GM20431 (cell line): ENCODE measurements around the gene KRTAP4-8.
"Not testable (repeated sequence)": the region's sequence is repeated elsewhere in the genome, so short reads cannot be mapped to it uniquely, and the experiment has no call there.

ENCODE experiments used
- in situ Hi-C: fragments of 300-500 bp; cut with MseI, MboI; formaldehyde crosslinking; loops from one replicate; pipeline ENCODE4 v1.15.0; 2020; ENCODE audit warnings: low sequenced_read_pairs; ENCODE audit not compliant: unreplicated experiment

Gene KRTAP4-8

GRCh38 chr17:41098042-41098441 is at the start of gene KRTAP4-8:
KRTAP4-8 (minus strand) TSS chr17:41098142; CDS start chr17:41098084, 58 bp downstream.
- in situ Hi-C loops, result no loop called here

GRCh38 chr17:41145261-41145660 is 47.3 kb upstream of the KRTAP4-8 start:
- in situ Hi-C loops, result no loop called here

GRCh38 chr17:41144846-41145245 is 46.9 kb upstream of the KRTAP4-8 start:
- in situ Hi-C loops, result no loop called here

DNA sequence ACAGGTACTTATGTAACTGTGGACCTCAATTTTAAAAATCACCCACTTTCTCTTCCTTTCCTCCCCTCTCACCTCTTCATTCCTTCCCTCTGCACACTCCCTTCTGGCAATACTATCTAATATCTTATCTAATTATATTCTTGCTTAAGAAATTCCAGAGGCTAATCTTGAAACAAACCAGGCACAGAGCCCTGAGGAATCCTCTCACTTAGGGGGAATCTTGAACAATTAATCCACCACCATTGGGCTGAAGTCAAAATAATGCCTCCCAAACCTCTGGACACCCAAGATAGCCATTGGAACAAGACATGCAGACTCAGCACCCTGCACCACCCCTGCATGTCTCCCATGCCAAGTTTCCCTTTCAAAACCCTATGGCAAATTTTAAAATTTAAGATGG is 43.4 kb upstream of the KRTAP4-8 start:
- in situ Hi-C loops, result no loop called here

GRCh38 chr17:41140360-41141131 is 42.6 kb upstream of the KRTAP4-8 start, which contains the start of gene KRTAP4-6:
KRTAP4-6 (minus strand) TSS chr17:41140544; CDS start chr17:41140487, 57 bp downstream.
- in situ Hi-C loops, result no loop called here

DNA sequence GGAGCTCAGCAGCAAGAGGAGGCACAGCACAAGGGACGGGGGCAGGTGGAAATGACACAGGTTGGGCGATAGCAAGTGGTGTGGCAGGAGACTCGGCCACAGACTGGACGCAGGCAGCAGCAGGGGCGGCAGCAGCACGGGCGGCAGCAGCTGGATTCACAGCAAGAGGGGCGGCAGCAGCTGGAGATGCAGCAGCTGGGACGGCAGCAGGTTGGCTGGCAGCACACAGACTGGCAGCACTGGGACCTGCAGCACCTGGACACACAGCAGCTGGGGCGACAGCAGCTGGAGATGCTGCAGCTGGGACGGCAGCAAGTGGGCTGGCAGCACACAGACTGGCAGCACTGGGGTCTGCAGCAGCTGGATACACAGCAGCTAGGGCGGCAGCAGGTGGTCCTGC is 41.9 kb upstream of the KRTAP4-8 start:
- in situ Hi-C loops, result not testable (repeated sequence)

DNA sequence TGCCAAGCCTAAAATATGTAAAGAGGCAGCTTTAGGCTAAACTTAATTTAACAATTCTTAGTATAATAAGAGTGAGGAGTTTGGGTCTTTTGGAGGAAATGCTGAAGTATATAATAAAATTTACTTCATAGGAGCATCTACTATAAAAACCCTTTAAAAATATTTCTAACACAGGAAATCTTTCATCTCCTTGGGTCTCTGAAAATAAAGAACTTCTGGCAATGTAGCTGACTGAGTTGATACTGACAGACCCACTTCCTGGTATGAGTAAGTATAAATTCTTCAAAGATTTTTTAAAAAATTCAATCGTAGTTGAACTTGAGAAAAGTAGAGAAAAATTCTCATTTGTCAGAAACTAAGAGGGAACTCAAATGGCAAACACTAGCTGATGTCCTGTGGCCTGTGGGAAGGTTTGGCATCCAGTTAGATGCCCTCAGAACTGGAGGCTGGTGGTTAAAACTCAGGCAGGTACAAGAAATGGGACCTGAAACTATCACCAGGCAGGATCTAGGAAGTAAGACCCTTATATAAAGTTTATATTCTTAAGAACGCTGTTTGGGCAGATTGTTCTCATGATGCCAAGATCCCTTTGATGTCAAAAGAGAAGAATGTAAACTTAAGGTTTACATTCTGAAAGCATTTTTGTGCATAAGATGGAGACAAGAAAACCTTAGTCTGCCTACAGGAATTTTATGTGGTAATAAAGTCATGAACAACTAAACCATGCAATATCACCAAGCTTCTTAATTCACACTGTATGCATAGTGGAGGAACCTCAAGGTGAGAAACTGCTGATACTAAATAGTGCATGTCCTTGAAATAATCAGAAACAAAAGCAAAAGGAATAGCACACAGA is 36.2 kb upstream of the KRTAP4-8 start:
- in situ Hi-C loops, result no loop called here

DNA sequence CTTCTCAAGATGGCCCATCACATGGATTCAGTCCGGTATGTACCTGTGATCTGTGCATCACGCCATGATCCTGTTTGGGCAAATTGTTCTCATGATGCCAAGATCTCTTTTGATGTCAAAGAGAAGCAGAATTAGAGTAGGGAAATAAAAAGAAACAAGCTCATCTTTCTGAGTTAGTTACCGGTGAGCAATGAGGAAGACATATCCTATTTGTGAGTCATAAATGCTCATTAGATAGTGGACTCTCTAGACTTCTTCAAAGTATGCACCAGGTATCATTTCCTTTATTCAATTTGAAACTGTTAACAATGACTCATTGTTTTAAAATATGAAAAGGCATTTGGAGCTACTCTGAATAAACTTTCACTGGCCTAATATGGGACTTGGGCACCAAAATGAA is 34.0 kb upstream of the KRTAP4-8 start:
- in situ Hi-C loops, result no loop called here

DNA sequence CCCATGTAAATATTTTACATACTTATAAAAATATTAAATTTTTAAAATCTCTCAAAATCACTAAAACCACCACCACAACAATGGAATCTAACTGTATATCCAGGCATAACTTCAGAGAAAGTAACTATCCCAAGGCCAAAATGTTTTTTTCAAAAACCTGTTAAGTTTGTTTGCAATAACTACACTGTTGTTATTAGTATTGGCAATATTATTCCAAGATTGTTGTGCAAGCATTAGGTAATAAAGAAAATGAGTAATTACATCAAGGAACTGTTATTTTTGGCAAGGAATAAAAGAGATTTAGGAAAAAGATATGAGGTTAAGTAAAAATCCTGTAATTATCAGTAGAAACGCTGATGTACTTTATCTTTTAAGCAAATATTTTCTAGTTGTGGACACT is 29.4 kb upstream of the KRTAP4-8 start:
- in situ Hi-C loops, result no loop called here

- in situ Hi-C loops, result no loop called here
Observed at GRCh38 chr17:41126412-41126811, 28.5 kb upstream of the KRTAP4-8 start.

- in situ Hi-C loops, result no loop called here
Observed at GRCh38 chr17:41125064-41125463, 27.1 kb upstream of the KRTAP4-8 start.

DNA sequence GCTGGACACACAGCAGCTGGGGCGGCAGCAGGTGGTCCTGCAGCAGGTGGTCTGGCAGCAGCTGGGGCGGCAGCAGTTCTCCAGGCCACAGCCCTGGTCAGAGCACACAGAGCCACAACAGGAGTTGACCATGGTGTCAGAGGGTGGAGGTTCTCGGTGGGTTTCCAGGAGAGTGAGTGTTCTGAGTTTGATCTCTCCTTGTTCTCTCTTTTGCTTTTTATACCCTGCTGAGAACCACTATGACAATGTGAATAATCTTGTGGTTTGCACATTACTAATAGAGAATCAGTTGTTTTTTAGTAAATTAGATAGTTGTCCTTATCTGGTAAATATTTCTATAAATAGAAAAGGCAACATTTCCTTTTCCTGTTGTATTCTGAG is 26.0 kb upstream of the KRTAP4-8 start, which contains the start of gene KRTAP4-12:
KRTAP4-12 (minus strand) TSS at position 192 of the 381 bp plus-strand sequence; CDS start at position 132, 60 bp downstream.
- in situ Hi-C loops, result not testable (repeated sequence)

DNA sequence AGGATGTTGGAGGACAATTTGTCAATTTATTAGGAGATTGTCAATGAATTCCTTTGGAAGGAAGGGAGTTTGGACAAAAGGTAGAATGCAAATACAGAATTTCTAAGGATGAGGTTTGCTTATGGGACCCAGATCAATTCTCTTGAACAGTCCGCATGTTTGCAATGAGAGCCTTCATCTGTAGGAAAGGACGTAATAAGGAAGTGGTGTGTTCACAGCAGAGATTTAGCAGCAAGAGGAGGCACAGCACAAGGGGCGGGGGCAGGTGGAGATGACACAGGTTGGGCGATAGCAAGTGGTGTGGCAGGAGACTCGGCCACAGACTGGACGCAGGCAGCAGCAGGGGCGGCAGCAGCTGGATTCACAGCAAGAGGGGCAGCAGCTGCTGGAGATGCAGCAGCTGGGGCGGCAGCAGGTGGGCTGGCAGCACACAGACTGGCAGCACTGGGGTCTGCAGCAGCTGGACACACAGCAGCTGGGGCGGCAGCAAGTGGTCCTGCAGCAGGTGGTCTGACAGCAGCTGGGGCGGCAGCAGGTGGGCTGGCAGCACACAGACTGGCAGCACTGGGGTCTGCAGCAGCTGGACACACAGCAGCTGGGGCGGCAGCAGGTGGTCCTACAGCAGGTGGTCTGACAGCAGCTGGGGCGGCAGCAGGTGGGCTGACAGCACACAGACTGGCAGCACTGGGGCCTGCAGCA is 25.5 kb upstream of the KRTAP4-8 start:
- in situ Hi-C loops, result not testable (repeated sequence)

DNA sequence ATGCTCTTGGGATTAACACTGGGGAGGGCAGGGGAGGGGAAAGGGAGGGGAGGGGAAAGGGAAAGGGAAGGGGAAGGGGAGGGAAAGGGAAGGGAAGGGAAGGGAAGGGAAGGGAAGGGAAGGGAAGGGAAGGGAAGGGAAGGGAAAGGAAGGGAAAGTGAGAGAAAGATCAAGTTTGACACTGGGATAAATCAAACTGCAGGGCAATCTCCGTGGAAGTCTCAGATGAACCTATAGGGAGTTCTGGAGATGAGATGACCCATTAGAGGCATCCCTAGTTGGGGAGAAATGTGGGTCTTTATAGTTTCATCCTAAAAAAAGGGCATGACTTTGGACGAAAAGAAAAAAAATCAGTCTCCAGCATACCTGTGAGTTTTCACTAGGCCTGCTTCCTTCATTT is 23.8 kb upstream of the KRTAP4-8 start:
- in situ Hi-C loops, result no loop called here

- in situ Hi-C loops, result not testable (repeated sequence)
Observed at GRCh38 chr17:41119696-41120690, 22.1 kb upstream of the KRTAP4-8 start.

DNA sequence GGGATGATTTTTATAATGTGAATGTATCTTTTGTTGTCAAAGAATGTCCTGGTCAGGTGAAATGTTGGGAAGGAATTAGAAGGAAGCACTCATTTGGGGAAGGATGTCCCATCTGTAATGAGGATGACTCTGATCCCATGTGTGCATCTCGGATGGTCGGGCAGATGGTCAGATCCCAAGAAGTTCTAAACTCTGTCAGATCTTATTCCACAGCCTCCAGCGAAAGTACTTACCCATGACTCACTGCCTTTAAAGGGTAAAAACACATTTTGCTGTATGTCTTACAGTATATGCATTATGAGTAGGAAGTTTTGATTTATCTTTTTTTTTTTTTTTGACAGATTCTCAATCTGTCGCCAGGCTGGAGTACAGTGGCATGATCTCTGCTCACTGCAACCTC is 20.8 kb upstream of the KRTAP4-8 start:
- in situ Hi-C loops, result no loop called here

DNA sequence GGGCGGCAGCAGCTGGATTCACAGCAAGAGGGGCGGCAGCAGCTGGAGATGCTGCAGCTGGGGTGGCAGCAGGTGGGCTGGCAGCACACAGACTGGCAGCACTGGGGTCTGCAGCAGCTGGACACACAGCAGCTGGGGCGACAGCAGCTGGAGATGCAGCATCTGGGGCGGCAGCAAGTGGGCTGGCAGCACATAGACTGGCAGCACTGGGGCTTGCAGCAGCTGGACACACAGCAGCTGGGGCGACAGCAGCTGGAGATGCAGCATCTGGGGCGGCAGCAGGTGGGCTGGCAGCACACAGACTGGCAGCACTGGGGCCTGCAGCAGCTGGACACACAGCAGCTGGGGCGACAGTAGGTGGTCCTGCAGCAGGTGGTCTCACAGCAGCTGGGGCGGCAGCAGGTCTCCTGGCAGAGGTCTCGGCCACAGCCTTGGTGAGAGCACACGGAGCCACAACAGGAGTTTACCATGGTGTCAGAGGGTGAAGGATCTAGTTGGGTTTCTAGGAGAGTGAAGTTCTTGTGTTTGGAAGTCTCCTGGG is 20.0 kb upstream of the KRTAP4-8 start, which contains the start of gene KRTAP4-11:
KRTAP4-11 (minus strand) TSS at position 528 of the 541 bp plus-strand sequence; CDS start at position 470, 58 bp downstream.
- in situ Hi-C loops, result not testable (repeated sequence)

DNA sequence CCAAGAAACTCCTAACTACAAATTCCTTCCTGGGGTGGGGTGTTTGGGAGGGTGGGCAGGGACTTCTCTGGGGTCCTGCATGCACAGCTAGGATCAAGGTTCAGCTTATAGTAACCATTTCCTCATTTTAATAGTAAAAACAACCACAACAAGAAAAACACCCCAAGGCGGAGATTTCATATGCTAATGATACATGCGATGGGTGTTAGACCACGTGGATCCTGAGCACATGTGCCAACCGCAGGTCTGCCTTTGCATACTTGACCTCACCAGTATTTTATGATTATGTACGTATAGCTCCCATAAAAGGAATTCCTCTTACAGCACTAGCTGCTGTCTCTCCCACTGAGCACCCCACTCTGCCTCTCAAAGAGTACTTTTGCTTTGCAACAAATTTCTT is 18.4 kb upstream of the KRTAP4-8 start:
- in situ Hi-C loops, result no loop called here
